Measurements from ENCODE around the gene CLTA.
A peak's percentile ranks its signal among the peaks of the same experiment; 100 is the strongest.

CLTA gene, protein sequence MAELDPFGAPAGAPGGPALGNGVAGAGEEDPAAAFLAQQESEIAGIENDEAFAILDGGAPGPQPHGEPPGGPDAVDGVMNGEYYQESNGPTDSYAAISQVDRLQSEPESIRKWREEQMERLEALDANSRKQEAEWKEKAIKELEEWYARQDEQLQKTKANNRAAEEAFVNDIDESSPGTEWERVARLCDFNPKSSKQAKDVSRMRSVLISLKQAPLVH

DNA sequence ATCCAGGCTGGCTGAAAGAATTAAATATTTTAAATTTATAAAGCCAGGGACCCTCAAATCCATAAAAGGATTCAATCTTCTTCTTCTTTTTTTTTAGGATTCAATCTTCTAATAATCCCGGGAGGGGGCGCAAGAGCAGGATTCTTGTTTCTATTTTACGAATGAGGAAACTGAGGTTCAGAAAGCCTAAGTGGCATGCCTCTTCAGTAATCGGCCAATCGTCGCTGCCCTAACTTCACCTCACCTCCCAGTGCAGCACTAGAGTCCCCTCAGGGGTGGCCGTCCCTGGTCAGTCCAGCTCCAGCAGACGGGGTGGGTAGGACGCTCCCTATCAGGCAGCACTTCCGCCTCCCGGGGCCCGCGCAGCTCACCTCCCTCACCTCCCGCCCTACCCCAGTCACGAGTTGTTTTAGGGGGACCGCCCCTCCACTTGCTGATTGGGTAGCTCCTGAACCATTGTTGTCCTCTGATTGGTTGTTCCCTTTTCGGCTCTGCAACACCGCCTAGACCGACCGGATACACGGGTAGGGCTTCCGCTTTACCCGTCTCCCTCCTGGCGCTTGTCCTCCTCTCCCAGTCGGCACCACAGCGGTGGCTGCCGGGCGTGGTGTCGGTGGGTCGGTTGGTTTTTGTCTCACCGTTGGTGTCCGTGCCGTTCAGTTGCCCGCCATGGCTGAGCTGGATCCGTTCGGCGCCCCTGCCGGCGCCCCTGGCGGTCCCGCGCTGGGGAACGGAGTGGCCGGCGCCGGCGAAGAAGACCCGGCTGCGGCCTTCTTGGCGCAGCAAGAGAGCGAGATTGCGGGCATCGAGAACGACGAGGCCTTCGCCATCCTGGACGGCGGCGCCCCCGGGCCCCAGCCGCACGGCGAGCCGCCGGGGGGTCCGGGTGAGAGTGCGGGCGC lies at the start of gene CLTA:
Gene CLTA (plus strand): TSS at position 534 of the 902 bp plus-strand sequence. CDS start 136 bp downstream, at position 670.
- peak within 1 kb of the TSS; percentile 93 for H3K4me3 ChIP-seq (ENCODE audit: low read depth, low read length)
- H3K27me3 ChIP-seq (ENCODE audit: control insufficient read depth, insufficient read depth, low read length): no peaks in the 10 kb centered on the region
- peak within 1 kb of the TSS; percentile 83 for H3K4me2 ChIP-seq (ENCODE audit: low read length)
- peak within 1 kb of the TSS; percentile 89 for H2AFZ ChIP-seq
- peaks cover 19% of the 10 kb centered on the region for H3K79me2 ChIP-seq
- TF ChIP-seq, protein P1, sequence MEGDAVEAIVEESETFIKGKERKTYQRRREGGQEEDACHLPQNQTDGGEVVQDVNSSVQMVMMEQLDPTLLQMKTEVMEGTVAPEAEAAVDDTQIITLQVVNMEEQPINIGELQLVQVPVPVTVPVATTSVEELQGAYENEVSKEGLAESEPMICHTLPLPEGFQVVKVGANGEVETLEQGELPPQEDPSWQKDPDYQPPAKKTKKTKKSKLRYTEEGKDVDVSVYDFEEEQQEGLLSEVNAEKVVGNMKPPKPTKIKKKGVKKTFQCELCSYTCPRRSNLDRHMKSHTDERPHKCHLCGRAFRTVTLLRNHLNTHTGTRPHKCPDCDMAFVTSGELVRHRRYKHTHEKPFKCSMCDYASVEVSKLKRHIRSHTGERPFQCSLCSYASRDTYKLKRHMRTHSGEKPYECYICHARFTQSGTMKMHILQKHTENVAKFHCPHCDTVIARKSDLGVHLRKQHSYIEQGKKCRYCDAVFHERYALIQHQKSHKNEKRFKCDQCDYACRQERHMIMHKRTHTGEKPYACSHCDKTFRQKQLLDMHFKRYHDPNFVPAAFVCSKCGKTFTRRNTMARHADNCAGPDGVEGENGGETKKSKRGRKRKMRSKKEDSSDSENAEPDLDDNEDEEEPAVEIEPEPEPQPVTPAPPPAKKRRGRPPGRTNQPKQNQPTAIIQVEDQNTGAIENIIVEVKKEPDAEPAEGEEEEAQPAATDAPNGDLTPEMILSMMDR (IDR thresholded peaks at IDR 0.05): peak; percentile 29
- H3K4me1 ChIP-seq: peaks cover 5% of the 10 kb centered on the region
- no peaks in the 10 kb centered on the region for H3K36me3 ChIP-seq (ENCODE audit: control insufficient read depth, insufficient read depth, low read length)
- H3K27ac ChIP-seq: peak within 1 kb of the TSS; percentile 83
- H3K9me3 ChIP-seq (ENCODE audit: control insufficient read depth, low read length): no peaks in the 10 kb centered on the region
- H3K9ac ChIP-seq: peak within 1 kb of the TSS; percentile 69

DNA sequence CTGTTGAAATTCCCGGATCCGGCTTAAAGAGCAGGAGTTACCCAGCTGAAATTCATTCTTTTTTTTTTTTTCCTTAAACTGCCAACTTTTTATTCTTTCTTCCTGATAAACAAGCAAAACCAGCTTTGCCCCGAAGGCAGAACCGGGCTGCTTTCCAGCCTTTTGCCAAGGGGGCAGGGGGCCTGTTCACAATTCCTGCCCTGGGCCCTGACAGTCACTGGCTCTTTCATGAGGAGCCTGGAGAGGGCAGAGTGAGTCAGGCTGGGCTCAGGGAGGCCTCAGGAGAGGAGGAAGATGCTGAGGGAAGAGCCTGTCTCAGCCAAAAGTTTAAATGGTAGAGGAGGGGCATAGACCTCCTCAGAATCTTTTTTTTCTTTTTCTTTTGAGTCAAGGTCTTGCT lies 49.4 kb upstream of the CLTA start:
- no peak overlapping the region for H3K4me3 ChIP-seq (ENCODE audit: low read depth, low read length)
- TF ChIP-seq, protein P1 (IDR thresholded peaks at IDR 0.05): no peak
- H3K27ac ChIP-seq: no peak overlapping the region
- H3K36me3 ChIP-seq (ENCODE audit: control insufficient read depth, insufficient read depth, low read length): no peaks in the 10 kb centered on the region
- no peaks in the 10 kb centered on the region for H3K27me3 ChIP-seq (ENCODE audit: control insufficient read depth, insufficient read depth, low read length)
- H3K9ac ChIP-seq: no peak overlapping the region
- no peaks in the 10 kb centered on the region for H3K4me1 ChIP-seq
- no peaks in the 10 kb centered on the region for H3K79me2 ChIP-seq
- no peak overlapping the region for H3K4me2 ChIP-seq (ENCODE audit: low read length)
- H2AFZ ChIP-seq: no peak overlapping the region
- no peaks in the 10 kb centered on the region for H3K9me3 ChIP-seq (ENCODE audit: control insufficient read depth, low read length)

- no peak overlapping the region for H3K27ac ChIP-seq
These were observed 49.0 kb upstream of the CLTA start for GRCh38 chr9:36141761-36142160.

GRCh38 chr9:36142510-36143244 lies 48.0 kb upstream of the CLTA start:
- H3K4me3 ChIP-seq (ENCODE audit: low read depth, low read length): no peak overlapping the region
- H3K4me2 ChIP-seq (ENCODE audit: low read length): peak overlapping the region; percentile 30
- no peaks in the 10 kb centered on the region for H3K9me3 ChIP-seq (ENCODE audit: control insufficient read depth, low read length)
- H3K27ac ChIP-seq: peak overlapping the region; percentile 32
- H3K4me1 ChIP-seq: no peaks in the 10 kb centered on the region
- TF ChIP-seq, protein P1 (IDR thresholded peaks at IDR 0.05): no peak
- H3K9ac ChIP-seq: no peak overlapping the region
- no peaks in the 10 kb centered on the region for H3K36me3 ChIP-seq (ENCODE audit: control insufficient read depth, insufficient read depth, low read length)
- H2AFZ ChIP-seq: no peak overlapping the region
- H3K27me3 ChIP-seq (ENCODE audit: control insufficient read depth, insufficient read depth, low read length): no peaks in the 10 kb centered on the region
- no peaks in the 10 kb centered on the region for H3K79me2 ChIP-seq

More at GRCh38 chr9:36141761-36142160, 49.0 kb upstream of the CLTA start:
- no peak overlapping the region for H3K9ac ChIP-seq
- H3K36me3 ChIP-seq (ENCODE audit: control insufficient read depth, insufficient read depth, low read length): no peaks in the 10 kb centered on the region
- no peaks in the 10 kb centered on the region for H3K9me3 ChIP-seq (ENCODE audit: control insufficient read depth, low read length)
- H3K27me3 ChIP-seq (ENCODE audit: control insufficient read depth, insufficient read depth, low read length): no peaks in the 10 kb centered on the region
- H3K4me1 ChIP-seq: no peaks in the 10 kb centered on the region
- no peak overlapping the region for H3K4me3 ChIP-seq (ENCODE audit: low read depth, low read length)
- no peak overlapping the region for H2AFZ ChIP-seq
- TF ChIP-seq, protein P1 (IDR thresholded peaks at IDR 0.05): no peak
- no peaks in the 10 kb centered on the region for H3K79me2 ChIP-seq
- H3K4me2 ChIP-seq (ENCODE audit: low read length): no peak overlapping the region

All from parathyroid adenoma (tissue), 2 donors.